Lower lobe of right lung (tissue), 2 donors: ENCODE results near the gene DCUN1D3. TPM values are rescaled to one million over a fixed set of nuclear protein-coding genes. Genes with fewer than 3 reads are reported as not detected.
A peak's percentile ranks its signal among the peaks of the same experiment; 100 is the strongest.

Experiments used
- ATAC-seq, 2 donors: fragments of 200-7000 bp; cut with Tn5 transposase; one replicate each; pipeline ENCODE4 v1.9.1; 2020 to 2022; ENCODE audit warnings: mild to moderate bottlenecking in 2 of 2, moderate library complexity in 2 of 2
- DNase-seq: peaks from one replicate; pipeline ENCODE4 v3.0.0-alpha.2; 2020
- H3K27ac ChIP-seq: fragments of 200-600 bp; one replicate; pipeline ENCODE4 v1.8.0; 2022
- H3K27me3 ChIP-seq: fragments of 200-600 bp; one replicate; pipeline ENCODE4 v1.8.0; 2022; ENCODE audit warnings: low read depth
- H3K36me3 ChIP-seq: fragments of 200-600 bp; one replicate; pipeline ENCODE4 v1.8.0; 2022; ENCODE audit warnings: mild to moderate bottlenecking
- H3K4me1 ChIP-seq: fragments of 200-600 bp; one replicate; pipeline ENCODE4 v1.8.0; 2022
- H3K4me3 ChIP-seq: fragments of 200-600 bp; one replicate; pipeline ENCODE4 v1.8.0; 2022; ENCODE audit warnings: mild to moderate bottlenecking
- H3K9me3 ChIP-seq: fragments of 200-600 bp; one replicate; pipeline ENCODE4 v1.8.0; 2022
- CTCF ChIP-seq: fragments of 200-600 bp; IDR thresholded peaks from one replicate; pipeline ENCODE4 v1.8.0; 2022; ENCODE audit warnings: antibody characterized with exemption, mild to moderate bottlenecking
- intact Hi-C: fragments of 100-400 bp; cut with DNase I; formaldehyde crosslinking; loops from one replicate; pipeline ENCODE4 v1.11.0; 2022
- total RNA-seq: library from RNA; stranded (reverse); fragmentation: NEBNext Ultra II Directional; extraction: Animal tissue kit (Norgen Biotek cat#: 25700); gene quantifications from one replicate; pipeline ENCODE4 v1.2.1, GENCODE V29; 2021
- donor health status: DM: no; HTN: yes; CAD: no; lungs with severe emphysema.

The DCUN1D3 gene
- total RNA-seq, 1 donor from 2014 or later, result 20.7 TPM

- Histone ChIP-seq H3K9me3 (no peaks in the 10 kb centered on the region), H3K4me1 (peaks cover 74% of the 10 kb centered on the region), H3K36me3 (no peaks in the 10 kb centered on the region), H3K4me3 (no peak overlapping the region), H3K27me3 (no peaks in the 10 kb centered on the region), H3K27ac (peak overlapping the region; percentile 75)
- ATAC-seq (peak; percentile 12 to 33), DNase-seq (no peak)
- intact Hi-C loops, result no loop called here
- TF ChIP-seq CTCF, result no peak
Observed at GRCh38 chr16:20906341-20907255, 6.4 kb upstream of the DCUN1D3 start.

- Histone ChIP-seq H3K36me3 (no peaks in the 10 kb centered on the region), H3K9me3 (no peaks in the 10 kb centered on the region), H3K4me1 (peaks cover 68% of the 10 kb centered on the region), H3K27ac (peak overlapping the region; percentile 75), H3K4me3 (no peak overlapping the region), H3K27me3 (no peaks in the 10 kb centered on the region)
- intact Hi-C loops, result no loop called here
- DNase-seq (no peak), ATAC-seq (no peak)
- TF ChIP-seq CTCF, result no peak
Observed at GRCh38 chr16:20905576-20905975, 5.4 kb upstream of the DCUN1D3 start.

DNA sequence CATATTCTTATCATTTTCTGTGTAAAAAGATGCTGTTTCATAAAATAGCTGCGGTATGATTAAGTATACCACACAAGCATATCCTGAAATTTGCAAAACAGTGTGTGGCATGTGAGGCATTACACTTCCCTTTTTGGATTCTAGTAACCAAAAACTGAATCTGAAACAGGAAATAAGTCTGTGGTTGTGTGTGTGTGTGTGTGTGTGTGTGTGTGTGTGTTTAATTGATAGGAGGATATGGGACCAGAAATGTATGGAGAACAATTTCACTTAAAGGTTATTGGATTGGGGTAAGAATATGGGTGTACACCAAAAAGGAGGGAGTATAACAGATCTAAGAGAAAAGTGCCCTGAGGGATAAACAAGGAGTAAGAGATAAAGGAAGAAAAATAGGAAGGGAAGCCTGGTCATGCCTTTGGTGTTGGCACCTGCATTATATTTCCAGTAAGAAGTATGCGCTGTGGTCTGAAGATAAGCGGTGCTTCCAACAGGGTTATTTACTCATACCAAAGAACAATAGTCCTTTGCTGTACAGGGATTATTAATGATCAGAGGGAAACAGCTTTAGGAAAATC lies 4.4 kb upstream of the DCUN1D3 start:
- intact Hi-C loops, result no loop called here
- DNase-seq, result no peak

DNA sequence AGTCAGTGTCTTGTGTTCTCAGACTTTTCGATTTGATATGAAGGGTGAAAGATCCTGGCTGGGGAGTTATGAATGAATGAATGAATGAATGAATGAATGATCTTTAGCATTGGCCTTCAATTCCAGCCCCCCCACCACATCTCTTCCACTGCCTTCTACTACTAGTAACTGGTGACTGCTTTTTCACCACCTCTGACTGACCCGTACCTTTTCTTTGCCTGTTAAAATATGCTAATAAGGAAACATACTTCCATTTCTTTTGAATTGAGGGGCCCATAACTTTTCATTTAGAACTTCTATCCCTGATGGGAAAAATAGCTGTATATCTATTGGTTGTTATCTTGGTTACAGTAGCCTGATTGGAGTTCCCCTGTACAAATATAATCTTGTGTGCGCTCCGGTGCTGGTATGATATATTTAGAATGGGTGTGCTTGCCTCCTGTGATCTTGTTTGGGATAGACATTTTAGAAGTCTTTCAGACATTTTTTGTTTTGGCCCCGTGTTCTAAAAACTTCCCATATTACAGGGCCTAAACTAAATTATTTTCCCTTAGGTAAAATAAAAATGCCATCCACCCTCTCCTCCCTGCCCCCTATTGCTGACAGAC lies 3.8 kb upstream of the DCUN1D3 start:
- no peak for TF ChIP-seq CTCF
- Histone ChIP-seq H3K27me3 (no peaks in the 10 kb centered on the region), H3K36me3 (no peaks in the 10 kb centered on the region), H3K9me3 (no peaks in the 10 kb centered on the region), H3K4me1 (peaks cover 66% of the 10 kb centered on the region), H3K27ac (peak overlapping the region; percentile 75), H3K4me3 (no peak overlapping the region)
- ATAC-seq (no peak), DNase-seq (no peak)
- intact Hi-C loops, result no loop called here

More for the DNA sequence above, 4.4 kb upstream of the DCUN1D3 start:
- Histone ChIP-seq H3K36me3 (no peaks in the 10 kb centered on the region), H3K27ac (peak overlapping the region; percentile 75), H3K4me1 (peaks cover 62% of the 10 kb centered on the region), H3K4me3 (no peak overlapping the region), H3K9me3 (no peaks in the 10 kb centered on the region), H3K27me3 (no peaks in the 10 kb centered on the region)
- TF ChIP-seq CTCF, result no peak
- ATAC-seq, result no peak

DNA sequence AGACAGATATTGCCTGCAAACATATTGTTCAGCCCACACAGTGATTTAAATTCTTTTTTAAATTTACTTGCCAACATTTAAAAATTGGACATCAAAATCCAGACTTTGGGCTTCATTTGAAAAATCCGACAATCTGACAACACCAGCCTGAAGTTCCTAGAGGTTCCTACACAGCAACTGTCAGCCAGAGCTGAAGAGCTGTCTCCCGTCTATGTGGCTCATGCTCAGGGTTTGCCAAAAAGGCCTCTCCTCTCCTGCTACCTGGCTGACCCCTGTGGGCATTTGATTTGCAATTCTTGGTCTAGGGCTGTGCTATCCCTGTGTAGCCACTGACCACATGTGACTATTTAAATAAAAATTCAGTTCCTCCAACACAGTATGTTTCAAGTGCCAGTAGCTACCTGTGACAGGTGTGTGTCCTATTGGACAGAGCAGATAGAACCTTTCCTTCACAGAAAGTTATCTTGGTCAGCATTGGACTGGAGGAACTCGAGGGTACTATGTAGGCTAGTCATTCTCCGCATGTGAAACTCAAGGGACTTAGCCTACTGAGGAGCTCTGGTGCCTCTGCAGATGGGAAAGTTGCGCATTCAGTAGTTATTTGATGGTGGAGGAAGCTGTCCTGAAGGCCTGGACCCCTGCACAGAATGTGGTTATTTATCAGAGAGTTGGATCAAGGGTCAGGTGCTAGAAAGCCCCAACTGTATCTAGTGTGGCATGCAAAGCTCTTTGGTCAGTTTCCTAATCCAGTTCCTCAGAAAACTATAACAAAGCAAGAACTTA lies 3.1 kb upstream of the DCUN1D3 start:
- TF ChIP-seq CTCF, result no peak
- Histone ChIP-seq H3K27me3 (no peaks in the 10 kb centered on the region), H3K27ac (peak overlapping the region; percentile 98), H3K4me1 (peaks cover 73% of the 10 kb centered on the region), H3K4me3 (no peak overlapping the region), H3K9me3 (no peaks in the 10 kb centered on the region), H3K36me3 (no peaks in the 10 kb centered on the region)
- ATAC-seq (no peak), DNase-seq (no peak)
- intact Hi-C loops, result no loop called here
